Ovary (tissue), 3 donors: ENCODE data around the gene TRAK1.

Experiments used
- CTCF ChIP-seq, 3 donors: fragments of 450-650 bp in 2 of 3; fragments of 200-600 bp in 1 of 3; IDR thresholded peaks; one replicate each; pipeline versions ENCODE4 v1.5.1 to v1.8.0; 2016 to 2022; ENCODE audit warnings: antibody characterized with exemption in 3 of 3, mild to moderate bottlenecking in 1 of 3
- POLR2A ChIP-seq: fragments of 450-650 bp; IDR thresholded peaks from one replicate; pipeline ENCODE4 v1.6.1; 2017; ENCODE audit warnings: antibody characterized with exemption, mild to moderate bottlenecking, moderate library complexity
- donor health status: DM: no; HTN: no; CAD: no.

GRCh38 chr3:42264399-42265058, 173.4 kb downstream of the TRAK1 start:
- TF ChIP-seq CTCF (IDR thresholded peaks at IDR 0.05), result no peak
- no peak for TF ChIP-seq POLR2A
